PFSK-1 (cell line): ENCODE measurements around the gene CES2.

Source experiments
- POLR2AphosphoS5 ChIP-seq: IDR thresholded peaks from 2 replicates; pipeline ENCODE4 v1.6.1; 2012; ENCODE audit warnings: low read depth, mild to moderate bottlenecking, control low read depth, low read length, moderate library complexity
- REST ChIP-seq, 2 experiments: IDR thresholded peaks; 2 replicates each; pipeline versions ENCODE4 v1.6.1 to v1.8.0; 2011 to 2012; ENCODE audit warnings: low read depth in 2 of 2, low read length in 2 of 2, control low read depth in 1 of 2, inconsistent platforms in 1 of 2, mild to moderate bottlenecking in 1 of 2, moderate library complexity in 1 of 2; ENCODE audit not compliant: insufficient read depth in 1 of 2
- TAF1 ChIP-seq: IDR thresholded peaks from 2 replicates; pipeline ENCODE4 v1.6.1; 2012; ENCODE audit warnings: low read length, control low read depth, borderline replicate concordance; ENCODE audit not compliant: insufficient read depth

GRCh38 chr16:66936462-66936861 is 1.1 kb downstream of the CES2 start:
- no peak for TF ChIP-seq TAF1
- TF ChIP-seq POLR2AphosphoS5, result no peak
- no peak for TF ChIP-seq REST (IDR thresholded peaks at IDR 0.05; ENCODE audit: insufficient read depth in 1 of 2, low read depth in 2 of 2, low read length in 2 of 2)
